Astrocyte (in vitro differentiated cells and primary cell): ENCODE measurements around the gene PCBP2. TPM values are rescaled to one million over a fixed set of nuclear protein-coding genes. Genes with fewer than 3 reads are reported as not detected.
A peak's percentile ranks its signal among the peaks of the same experiment; 100 is the strongest.

Experiments
- DNase-seq: peaks from one replicate; pipeline ENCODE4 v3.0.0-alpha.2; 2010; ENCODE audit warnings: low read depth
- FAIRE-seq: peaks from 2 replicates; lab custom pipeline; 2011; peaks lifted over from hg19 to GRCh38; lab: Jason Lieb, UNC
- H2AFZ ChIP-seq: 2 replicates; pipeline ENCODE4 v1.6.0; 2012; ENCODE audit warnings: low read depth, low read length, inconsistent platforms
- H3K27ac ChIP-seq: 2 replicates; pipeline ENCODE4 v1.5.1; 2011; ENCODE audit warnings: low read depth, low read length, inconsistent platforms
- H3K27me3 ChIP-seq: 2 replicates; pipeline ENCODE4 v1.6.0; 2011; ENCODE audit warnings: low read length, inconsistent platforms; ENCODE audit not compliant: insufficient read depth
- H3K36me3 ChIP-seq: 2 replicates; pipeline ENCODE4 v1.5.1; 2011; ENCODE audit warnings: low read length, inconsistent platforms; ENCODE audit not compliant: insufficient read depth
- H3K4me1 ChIP-seq: 2 replicates; pipeline ENCODE4 v1.5.1; 2011; ENCODE audit warnings: low read length, inconsistent platforms; ENCODE audit not compliant: insufficient read depth
- H3K4me2 ChIP-seq: 2 replicates; pipeline ENCODE4 v1.6.0; 2012; ENCODE audit warnings: low read length, inconsistent platforms
- H3K4me3 ChIP-seq: 2 replicates; pipeline ENCODE4 v1.5.1; 2011; ENCODE audit warnings: low read depth, mild to moderate bottlenecking, low read length, inconsistent platforms; ENCODE audit not compliant: insufficient read depth
- H3K79me2 ChIP-seq: 2 replicates; pipeline ENCODE4 v1.6.0; 2012; ENCODE audit warnings: mild to moderate bottlenecking, low read length, inconsistent platforms; ENCODE audit not compliant: insufficient read depth
- H3K9ac ChIP-seq: 2 replicates; pipeline ENCODE4 v1.6.0; 2012; ENCODE audit warnings: mild to moderate bottlenecking, low read length, inconsistent platforms
- H3K9me3 ChIP-seq: 2 replicates; pipeline ENCODE4 v1.5.1; 2012; ENCODE audit warnings: low read depth, mild to moderate bottlenecking, low read length, inconsistent platforms; ENCODE audit not compliant: insufficient read depth
- H4K20me1 ChIP-seq: 2 replicates; pipeline ENCODE4 v1.6.0; 2012; ENCODE audit warnings: low read length, inconsistent platforms; ENCODE audit not compliant: insufficient read depth
- H3K27ac Mint-ChIP-seq: one replicate; pipeline ENCODE4 v1.8.0; 2021; ENCODE audit warnings: mild to moderate bottlenecking, mixed read lengths; ENCODE audit not compliant: unreplicated experiment
- H3K27me3 Mint-ChIP-seq: one replicate; pipeline ENCODE4 v1.8.0; 2021; ENCODE audit warnings: low read depth, mixed read lengths; ENCODE audit not compliant: unreplicated experiment
- H3K36me3 Mint-ChIP-seq: one replicate; pipeline ENCODE4 v1.8.0; 2021; ENCODE audit warnings: low read depth, mixed read lengths; ENCODE audit not compliant: unreplicated experiment
- H3K4me1 Mint-ChIP-seq: one replicate; pipeline ENCODE4 v1.8.0; 2021; ENCODE audit warnings: low read depth, mixed read lengths; ENCODE audit not compliant: unreplicated experiment
- H3K4me3 Mint-ChIP-seq: one replicate; pipeline ENCODE4 v1.8.0; 2021; ENCODE audit warnings: mild to moderate bottlenecking, moderate library complexity, mixed read lengths; ENCODE audit not compliant: unreplicated experiment
- H3K9me3 Mint-ChIP-seq: one replicate; pipeline ENCODE4 v1.8.0; 2021; ENCODE audit warnings: mild to moderate bottlenecking, mixed read lengths; ENCODE audit not compliant: unreplicated experiment
- CTCF ChIP-seq: IDR thresholded peaks from 2 replicates; pipeline ENCODE4 v1.5.1; 2011; ENCODE audit warnings: low read depth, mild to moderate bottlenecking, inconsistent platforms, low read length, moderate library complexity; ENCODE audit not compliant: insufficient read depth
- EZH2 ChIP-seq: IDR thresholded peaks from 2 replicates; pipeline ENCODE4 v1.6.1; 2012; ENCODE audit warnings: mild to moderate bottlenecking, low read length, inconsistent platforms; ENCODE audit not compliant: insufficient read depth
- total RNA-seq: library from RNA; stranded (reverse); gene quantifications from 2 replicates; pipeline ENCODE4 v1.2.1, GENCODE V29; 2021

Gene PCBP2
- total RNA-seq, 1 donor from 2014 or later = 733 TPM

- H3K4me1 Mint-ChIP-seq = peaks cover 37% of the 10 kb centered on the region
- no peak for FAIRE-seq
These were observed 20.2 kb downstream of the PCBP2 start for GRCh38 chr12:53472056-53472582.

DNA sequence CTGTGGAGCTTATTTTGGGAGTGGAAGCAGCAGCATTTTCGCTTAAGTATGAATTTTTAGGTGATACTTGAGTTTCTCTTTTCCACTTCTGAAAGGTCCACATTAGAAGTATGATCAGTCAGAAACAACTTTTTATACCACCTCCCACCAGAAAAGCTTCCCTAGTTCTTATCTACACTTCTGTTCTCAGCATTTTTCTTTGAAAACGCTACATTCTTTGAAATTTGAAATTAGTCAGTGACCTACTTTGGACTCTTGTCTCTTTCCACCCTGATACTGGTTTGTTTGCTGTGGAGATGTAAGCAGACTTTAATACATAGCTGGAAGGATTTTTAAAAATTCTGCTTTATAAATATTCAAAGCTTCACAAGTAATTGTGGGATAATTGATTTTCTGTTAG is 22.2 kb downstream of the PCBP2 start:
- no peaks in the 10 kb centered on the region for H3K9me3 ChIP-seq
- H3K27me3 Mint-ChIP-seq = no peaks in the 10 kb centered on the region
- H3K27ac ChIP-seq = peak overlapping the region; percentile 4
- FAIRE-seq (no peak), DNase-seq (no peak)
- no peaks in the 10 kb centered on the region for H3K27me3 ChIP-seq
- peak overlapping the region; percentile 2 for H3K4me2 ChIP-seq
- H3K9ac ChIP-seq = peak overlapping the region; percentile 12
- no peak overlapping the region for H3K27ac Mint-ChIP-seq
- H4K20me1 ChIP-seq = peaks cover 96% of the 10 kb centered on the region
- TF ChIP-seq EZH2 (no peak), CTCF (no peak)
- peaks cover 3% of the 10 kb centered on the region for H3K4me1 ChIP-seq
- peaks cover 39% of the 10 kb centered on the region for H3K4me1 Mint-ChIP-seq
- H3K4me3 ChIP-seq = no peak overlapping the region
- H3K79me2 ChIP-seq = peaks cover 91% of the 10 kb centered on the region
- H3K36me3 Mint-ChIP-seq = peaks cover 28% of the 10 kb centered on the region
- peaks cover 84% of the 10 kb centered on the region for H3K36me3 ChIP-seq
- H3K9me3 Mint-ChIP-seq = no peaks in the 10 kb centered on the region
- H2AFZ ChIP-seq = no peak overlapping the region
- H3K4me3 Mint-ChIP-seq = no peak overlapping the region

More at GRCh38 chr12:53472056-53472582, 20.2 kb downstream of the PCBP2 start:
- no peak overlapping the region for H3K4me3 ChIP-seq
- TF ChIP-seq EZH2 = no peak
- no peak for TF ChIP-seq CTCF
- no peak overlapping the region for H3K4me2 ChIP-seq
- H3K27me3 ChIP-seq = no peaks in the 10 kb centered on the region
- no peaks in the 10 kb centered on the region for H3K9me3 ChIP-seq
- H2AFZ ChIP-seq = no peak overlapping the region
- H3K36me3 ChIP-seq = peaks cover 90% of the 10 kb centered on the region
- H3K79me2 ChIP-seq = peaks cover 94% of the 10 kb centered on the region
- no peak overlapping the region for H3K27ac ChIP-seq
- no peak overlapping the region for H3K27ac Mint-ChIP-seq
- H3K4me1 ChIP-seq = peaks cover 3% of the 10 kb centered on the region
- H4K20me1 ChIP-seq = peaks cover 95% of the 10 kb centered on the region
- H3K9me3 Mint-ChIP-seq = no peaks in the 10 kb centered on the region
- peaks cover 34% of the 10 kb centered on the region for H3K36me3 Mint-ChIP-seq
- no peaks in the 10 kb centered on the region for H3K27me3 Mint-ChIP-seq
- no peak overlapping the region for H3K4me3 Mint-ChIP-seq
- DNase-seq = no peak
- H3K9ac ChIP-seq = no peak overlapping the region

DNA sequence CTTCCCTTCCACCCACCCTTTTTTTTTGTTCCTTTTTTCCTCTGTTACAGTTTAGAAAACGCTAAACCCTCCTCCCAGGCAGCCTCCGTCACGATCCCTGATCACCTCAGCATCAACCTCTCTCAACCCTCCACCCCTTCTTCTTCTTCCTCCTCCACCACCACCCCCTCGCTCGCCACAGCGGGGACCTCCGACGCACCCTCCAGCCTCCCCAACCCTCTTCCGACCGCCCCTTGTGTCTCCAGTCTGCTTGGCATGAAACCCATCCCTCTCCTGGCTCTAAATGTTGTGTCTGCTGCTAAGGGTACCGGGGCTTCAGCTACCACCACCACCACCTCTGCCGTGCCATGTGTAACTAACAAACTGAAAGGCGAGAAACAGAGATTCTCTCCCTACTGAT is 22.9 kb downstream of the PCBP2 start:
- no peak overlapping the region for H2AFZ ChIP-seq
- no peak for DNase-seq
- H3K4me2 ChIP-seq = no peak overlapping the region
- Mint-ChIP-seq H3K27me3 (no peaks in the 10 kb centered on the region), H3K27ac (peak overlapping the region; percentile 75), H3K36me3 (peaks cover 30% of the 10 kb centered on the region), H3K4me3 (peak overlapping the region; percentile 70), H3K9me3 (no peaks in the 10 kb centered on the region), H3K4me1 (peaks cover 43% of the 10 kb centered on the region)
- no peaks in the 10 kb centered on the region for H3K27me3 ChIP-seq
- H3K4me3 ChIP-seq = no peak overlapping the region
- TF ChIP-seq EZH2 = no peak
- TF ChIP-seq CTCF = no peak
- H3K27ac ChIP-seq = peak overlapping the region; percentile 4
- H3K9me3 ChIP-seq = no peaks in the 10 kb centered on the region
- peaks cover 96% of the 10 kb centered on the region for H4K20me1 ChIP-seq
- peaks cover 5% of the 10 kb centered on the region for H3K4me1 ChIP-seq
- peaks cover 83% of the 10 kb centered on the region for H3K36me3 ChIP-seq
- FAIRE-seq = no peak
- H3K9ac ChIP-seq = peak overlapping the region; percentile 12
- H3K79me2 ChIP-seq = peaks cover 86% of the 10 kb centered on the region
